Stimulated activated CD8-positive, alpha-beta memory T cell treated with anti-CD3 and anti-CD28 coated beads, Interleukin-7, amount 100 ng/mL, for 24 hours (primary cell): ENCODE measurements around the gene MROH2A.
"Not testable (repeated sequence)": the region's sequence is repeated elsewhere in the genome, so short reads cannot be mapped to it uniquely, and the experiment has no call there.

Source experiments
- DNase-seq: peaks from one replicate; pipeline ENCODE4 v3.0.0-alpha.2; 2020; ENCODE audit warnings: low read depth

Gene MROH2A

DNA sequence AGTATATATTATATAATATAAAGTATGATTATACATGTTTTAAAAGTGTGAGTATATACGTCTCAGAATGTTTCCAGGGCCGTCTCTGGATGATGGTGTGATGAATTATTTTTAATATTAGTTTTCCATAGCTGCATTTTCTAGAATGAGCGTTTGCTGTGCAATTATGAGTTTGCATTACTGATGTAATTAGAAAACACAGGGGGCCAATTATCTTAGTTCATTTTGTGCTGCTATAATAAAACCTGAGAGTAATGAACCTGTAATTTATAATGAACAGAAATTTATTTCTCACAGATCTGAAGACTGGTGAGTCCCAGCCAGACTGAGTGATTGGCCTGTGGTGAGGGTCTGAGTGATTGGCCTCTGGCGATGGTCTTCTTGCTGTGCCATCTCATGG lies 80.2 kb downstream of the MROH2A start:
- no peak for DNase-seq

DNA sequence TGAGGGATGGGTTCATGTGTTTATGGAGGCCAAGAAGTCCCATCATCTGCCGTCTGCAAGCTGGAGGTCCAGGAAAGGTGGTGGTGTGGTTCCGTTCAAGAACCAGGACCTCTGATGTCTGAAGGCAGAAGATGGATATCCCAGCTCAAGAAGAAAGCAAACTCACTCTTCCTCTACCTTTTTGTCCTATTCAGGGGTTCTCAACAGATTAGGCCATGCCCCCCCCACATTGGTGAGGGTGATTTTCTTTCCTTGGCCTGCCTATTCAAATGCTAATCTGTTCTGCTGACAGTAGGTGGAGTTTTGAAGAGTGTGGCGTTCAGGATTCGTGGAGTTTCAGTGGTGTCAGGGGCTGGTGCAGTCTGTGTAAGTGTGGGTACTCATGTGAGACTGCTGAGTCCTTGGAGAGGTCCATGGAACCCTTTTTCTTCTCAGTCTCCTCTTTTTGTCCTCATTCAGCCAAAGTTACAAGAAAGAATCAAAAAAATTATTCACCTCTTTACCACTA lies 84.2 kb downstream of the MROH2A start:
- DNase-seq: no peak

DNA sequence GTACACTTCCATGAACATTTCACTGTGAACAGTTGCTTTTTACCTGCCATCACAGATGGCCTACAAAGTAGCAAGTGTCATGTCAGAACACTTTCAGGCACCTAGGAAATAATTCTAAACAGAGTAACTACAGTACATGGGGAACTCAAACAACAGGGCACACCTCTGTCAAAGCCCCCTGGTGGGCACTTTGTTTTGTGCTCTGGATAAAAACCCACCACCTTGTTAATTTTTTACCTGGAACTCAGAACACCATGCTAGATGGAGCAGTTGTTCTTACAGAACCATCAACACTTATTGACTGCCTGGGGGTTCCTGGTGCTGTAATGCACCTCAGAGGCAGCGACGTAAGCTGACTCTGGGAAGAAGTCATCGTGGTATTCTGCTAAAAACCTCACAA lies 87.7 kb downstream of the MROH2A start:
- DNase-seq: no peak

- DNase-seq: no peak
These were observed 88.3 kb downstream of the MROH2A start for GRCh38 chr2:233866479-233866878.

DNA sequence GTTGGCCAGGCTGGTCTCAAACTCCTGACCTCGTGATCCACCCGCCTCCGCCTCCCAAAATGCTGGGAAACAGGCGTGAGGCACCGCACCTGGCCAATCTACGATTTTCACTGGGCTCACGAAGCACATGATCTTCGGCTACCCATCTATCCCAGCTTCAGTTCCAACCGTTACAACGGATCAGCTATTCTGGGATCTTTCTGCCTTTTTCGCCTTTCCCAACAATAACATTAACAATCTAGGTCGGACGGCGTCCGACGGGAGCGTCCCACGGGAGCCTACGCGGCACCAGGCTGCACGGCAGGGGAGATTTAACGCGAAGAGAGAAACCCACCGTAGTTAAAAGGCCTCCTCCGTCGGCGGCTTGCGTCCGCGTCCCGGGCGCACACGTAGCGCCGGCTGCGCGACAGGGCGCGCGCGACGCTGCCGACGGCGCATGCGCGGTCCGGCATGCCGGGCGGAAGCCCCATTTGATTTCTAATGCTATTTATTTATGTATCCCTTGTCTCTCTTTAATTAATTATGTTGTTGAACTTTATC lies 89.9 kb downstream of the MROH2A start, which contains the start of gene MSL3B:
Gene MSL3B, minus strand, starts transcription at position 394 of the 540 bp plus-strand sequence.
- peak; percentile 19 for DNase-seq

GRCh38 chr2:233871432-233871831 lies 93.3 kb downstream of the MROH2A start:
- no peak for DNase-seq

GRCh38 chr2:233872125-233872524 lies 94.0 kb downstream of the MROH2A start:
- not testable (repeated sequence) for DNase-seq

- no peak for DNase-seq
These were observed 104.2 kb downstream of the MROH2A start for GRCh38 chr2:233882353-233882752.
